HG03064 (cell line): ENCODE measurements around the gene FAM171A1.
"Not testable (repeated sequence)": the region's sequence is repeated elsewhere in the genome, so short reads cannot be mapped to it uniquely, and the experiment has no call there.

Source experiments
- ATAC-seq: cut with Tn5 transposase; IDR thresholded peaks from one replicate; pipeline ENCODE4 v1.9.1; 2021; ENCODE audit warnings: low read depth; ENCODE audit not compliant: unreplicated experiment

FAM171A1 gene

DNA sequence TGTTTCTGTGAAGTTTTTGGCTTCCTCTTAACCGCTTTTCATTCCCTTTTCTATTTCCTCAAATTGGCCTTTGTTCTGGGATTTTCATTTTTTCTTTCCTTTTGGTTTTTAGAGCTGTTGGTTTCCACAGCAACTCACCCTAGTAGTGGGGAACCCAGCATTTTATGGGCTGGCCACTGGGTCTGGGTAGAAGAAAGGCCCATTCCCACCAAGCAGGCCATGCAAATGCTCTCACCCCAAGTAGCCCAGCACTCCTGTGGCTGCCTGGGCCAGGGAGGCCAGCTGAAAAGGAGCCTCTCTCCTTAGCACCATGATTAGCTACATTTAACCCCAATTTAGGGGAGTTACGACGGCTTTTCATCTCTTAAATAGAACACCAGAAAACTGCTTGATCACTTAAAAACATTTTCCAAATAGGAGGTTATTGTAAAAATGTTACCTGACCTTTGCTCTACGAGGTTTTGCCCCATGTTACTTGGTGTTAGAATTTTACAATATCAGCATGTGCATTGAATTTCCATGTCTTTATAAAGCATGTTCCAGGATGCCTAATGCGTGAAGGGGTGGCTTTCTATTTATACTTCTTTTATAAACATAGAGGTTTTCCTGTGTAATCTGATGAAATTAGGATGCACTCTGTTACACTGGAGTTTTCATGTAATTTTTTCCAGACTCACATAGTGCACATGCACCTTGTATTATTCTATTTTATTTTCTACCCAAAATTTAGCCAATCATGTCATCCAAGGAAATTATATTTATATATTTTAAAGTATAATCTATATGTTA lies 75.4 kb downstream of the FAM171A1 start:
- ATAC-seq, result no peak

DNA sequence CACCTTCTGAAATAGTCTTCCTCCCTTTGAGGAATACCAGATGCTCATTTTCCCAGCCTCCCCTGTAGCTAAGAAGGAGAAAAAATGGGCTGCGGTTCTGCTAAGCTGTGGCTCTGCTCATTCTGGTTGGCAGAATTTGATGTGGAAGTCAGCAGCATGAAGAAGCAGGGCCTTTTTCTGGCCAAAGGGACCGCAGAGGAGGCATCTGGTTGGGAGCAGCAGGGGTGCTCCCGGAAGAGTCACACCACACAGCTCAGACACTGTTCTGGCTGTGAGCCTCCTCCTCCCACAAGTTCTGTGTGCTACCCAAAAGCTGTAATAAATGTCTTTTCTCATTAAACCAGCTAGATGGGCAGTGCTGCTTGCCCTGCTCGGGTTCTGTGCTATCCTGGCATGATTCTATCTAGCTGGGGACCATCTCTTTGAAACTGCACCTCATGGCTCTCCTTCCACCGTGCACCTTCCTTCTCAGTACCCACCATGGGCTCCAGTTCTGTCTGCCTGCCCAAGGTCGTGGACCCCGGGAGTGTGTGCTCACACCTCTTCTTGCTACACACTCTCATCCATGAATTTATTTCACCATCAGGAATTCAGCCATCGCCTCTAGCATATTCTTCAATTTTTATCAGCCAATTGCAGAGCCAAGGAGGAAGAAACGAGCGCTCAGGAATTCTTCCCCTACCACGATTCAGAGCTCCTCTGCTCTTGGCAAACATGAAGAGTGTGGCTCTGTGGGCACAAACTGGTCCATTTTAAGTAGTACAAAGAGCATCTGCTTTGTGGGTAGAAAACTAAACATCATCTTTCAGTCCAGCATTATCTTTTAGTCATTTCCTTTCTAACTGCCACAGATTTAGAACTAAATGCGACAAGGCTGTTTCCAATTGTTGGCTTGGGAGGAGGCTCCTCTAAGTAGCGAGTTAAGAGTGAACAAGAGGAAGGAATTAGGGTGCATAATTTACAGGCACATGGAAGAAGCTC lies 76.9 kb downstream of the FAM171A1 start:
- ATAC-seq, result no peak

DNA sequence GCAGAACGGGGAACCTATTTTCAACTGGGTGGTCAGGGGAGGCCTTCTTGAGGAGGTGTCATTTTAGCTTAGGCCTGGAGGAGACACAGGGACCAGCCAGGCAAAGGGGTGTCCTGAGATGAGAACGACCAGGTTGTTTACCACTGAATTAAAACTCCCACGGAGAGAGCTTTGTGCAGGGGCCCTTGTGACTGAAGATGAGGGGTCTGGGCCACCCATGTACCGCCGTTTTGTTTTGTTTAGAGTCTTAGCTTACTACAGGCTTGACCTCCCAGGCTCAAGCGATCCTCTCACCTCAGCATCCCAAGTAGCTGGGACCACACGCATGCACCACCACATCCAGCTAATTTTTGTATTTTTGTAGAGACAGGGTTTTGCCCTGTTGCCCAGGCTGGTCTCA lies 80.4 kb downstream of the FAM171A1 start:
- no peak for ATAC-seq

DNA sequence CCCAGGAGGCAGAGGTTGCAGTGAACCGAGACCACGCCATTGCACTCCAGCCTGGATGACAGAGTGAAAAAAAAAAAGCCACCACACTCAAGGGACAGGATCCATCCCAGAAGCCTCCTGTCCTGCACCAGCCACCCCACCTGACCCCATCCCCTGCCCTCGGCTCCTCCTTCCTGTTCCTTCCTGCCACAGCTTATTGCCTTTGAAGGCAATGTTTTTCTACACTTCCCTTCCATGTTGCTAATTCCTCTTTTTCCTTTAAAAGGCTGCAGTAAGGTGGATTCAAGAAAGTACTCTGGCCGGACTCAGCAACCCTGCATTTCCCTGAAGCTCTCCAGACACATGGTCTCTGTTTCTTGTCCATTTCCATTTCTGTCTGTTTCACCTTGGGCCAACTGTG lies 80.9 kb downstream of the FAM171A1 start:
- no peak for ATAC-seq

DNA sequence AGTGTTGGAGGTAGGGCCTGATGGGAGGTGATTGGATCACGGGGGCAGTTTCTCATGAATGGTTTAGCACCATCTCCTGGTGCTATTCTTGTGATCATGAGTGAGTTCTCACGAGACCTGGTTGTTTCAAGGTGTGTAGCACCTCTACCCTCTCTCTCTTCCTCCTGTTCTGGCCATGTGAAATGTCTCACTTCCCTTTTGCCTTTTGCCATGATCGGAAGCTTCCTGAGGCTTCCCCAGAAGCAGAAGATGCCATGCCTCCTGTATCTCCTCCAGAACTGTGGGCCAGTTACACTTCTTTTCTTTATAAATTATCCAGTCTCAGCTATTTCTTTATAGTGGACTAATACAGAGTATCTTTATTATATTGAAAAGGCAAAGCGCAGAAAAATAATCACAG lies 90.1 kb downstream of the FAM171A1 start:
- ATAC-seq, result no peak

DNA sequence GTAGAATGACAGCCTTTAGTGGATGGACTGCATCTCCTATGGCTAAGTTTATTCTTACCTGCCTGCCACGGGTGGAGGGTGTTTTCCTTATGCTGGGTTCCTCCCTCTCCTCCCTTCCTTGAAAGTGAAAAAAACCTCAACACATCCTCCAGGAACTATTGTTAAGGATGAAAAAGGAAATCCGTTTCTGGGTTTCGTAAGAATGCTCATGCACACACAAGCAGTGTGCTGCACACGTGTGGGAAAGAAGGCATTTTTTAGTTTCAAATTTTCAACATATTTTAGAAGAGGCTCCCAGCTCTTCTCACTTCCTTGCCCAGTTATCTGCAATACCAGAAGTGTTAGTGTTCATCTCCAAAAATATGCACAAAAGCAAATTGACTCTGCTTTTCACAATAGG lies 90.6 kb downstream of the FAM171A1 start:
- no peak for ATAC-seq

DNA sequence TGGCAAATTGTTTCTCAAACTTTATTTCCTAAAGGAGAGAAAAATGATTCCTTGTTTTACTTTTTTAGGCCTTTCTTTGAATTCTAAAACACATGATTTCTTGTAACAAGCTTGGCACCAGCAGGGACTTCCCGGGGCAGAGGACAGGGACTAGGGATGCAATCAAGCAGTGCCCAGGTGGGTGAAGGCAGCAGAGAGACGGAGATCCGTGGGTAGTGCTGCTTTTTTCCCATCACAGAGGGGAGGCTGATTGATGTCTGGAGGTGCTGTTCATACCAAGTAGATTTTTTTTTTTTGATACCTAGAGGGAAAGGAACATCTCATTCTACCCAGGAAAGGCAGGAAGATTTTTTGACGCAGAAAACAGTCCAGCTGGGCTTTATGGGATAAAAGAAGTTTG lies 91.9 kb downstream of the FAM171A1 start:
- no peak for ATAC-seq

DNA sequence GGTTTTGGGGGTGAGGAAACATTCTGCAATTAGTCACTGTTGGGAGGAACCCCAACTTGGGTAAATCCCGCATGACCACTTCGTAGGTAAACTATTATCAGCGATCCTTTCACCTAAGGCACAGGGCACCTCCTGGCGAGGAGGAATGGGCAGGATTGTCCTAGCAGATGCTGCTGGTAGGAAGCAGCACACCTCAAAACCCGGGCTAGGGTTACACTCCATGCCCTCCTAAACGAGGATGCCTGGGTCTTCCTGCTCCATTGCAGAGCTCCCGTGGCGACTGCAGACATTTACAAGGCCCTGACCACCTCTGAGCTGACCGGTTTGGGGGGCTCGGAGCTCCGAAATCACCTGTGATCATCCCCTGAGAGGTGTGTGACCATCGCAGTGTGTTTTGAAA lies 92.3 kb downstream of the FAM171A1 start:
- no peak for ATAC-seq

DNA sequence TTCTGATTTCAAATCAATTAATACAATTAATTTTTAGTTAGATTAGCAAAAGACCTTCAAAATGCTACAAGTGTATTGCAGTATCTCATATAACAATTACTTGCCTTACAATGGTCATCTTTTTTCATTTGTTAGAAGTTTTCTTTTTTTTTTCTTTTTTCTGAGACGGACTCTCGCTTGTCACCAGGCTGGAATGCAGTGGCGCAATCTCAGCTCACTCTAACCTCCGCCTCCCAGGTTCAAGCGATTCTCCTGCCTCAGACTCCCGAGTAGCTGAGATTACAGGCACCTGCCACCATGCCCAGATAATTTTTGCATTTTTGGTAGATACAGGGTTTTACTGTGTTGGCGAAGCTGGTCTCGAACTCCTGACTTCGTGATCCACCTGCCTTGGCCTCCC lies 95.0 kb downstream of the FAM171A1 start:
- ATAC-seq, result not testable (repeated sequence)

DNA sequence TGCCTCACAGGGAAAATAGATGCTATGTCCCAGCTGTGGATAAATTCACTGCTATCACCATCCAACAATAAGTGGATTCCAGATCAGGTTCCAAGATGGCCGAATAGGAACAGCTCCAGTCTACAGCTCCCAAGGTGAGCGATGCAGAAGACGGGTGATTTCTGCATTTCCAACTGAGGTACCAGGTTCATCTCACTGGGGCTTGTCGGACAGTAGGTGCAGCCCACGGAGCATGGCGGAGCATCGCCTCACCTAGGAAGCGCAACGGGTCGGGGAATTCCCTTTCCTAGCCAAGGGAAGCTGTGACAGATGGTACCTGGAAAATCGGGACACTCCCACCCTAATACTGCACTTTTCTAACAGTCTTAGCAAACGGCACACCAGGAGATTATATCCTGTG lies 101.3 kb downstream of the FAM171A1 start:
- ATAC-seq, result not testable (repeated sequence)

DNA sequence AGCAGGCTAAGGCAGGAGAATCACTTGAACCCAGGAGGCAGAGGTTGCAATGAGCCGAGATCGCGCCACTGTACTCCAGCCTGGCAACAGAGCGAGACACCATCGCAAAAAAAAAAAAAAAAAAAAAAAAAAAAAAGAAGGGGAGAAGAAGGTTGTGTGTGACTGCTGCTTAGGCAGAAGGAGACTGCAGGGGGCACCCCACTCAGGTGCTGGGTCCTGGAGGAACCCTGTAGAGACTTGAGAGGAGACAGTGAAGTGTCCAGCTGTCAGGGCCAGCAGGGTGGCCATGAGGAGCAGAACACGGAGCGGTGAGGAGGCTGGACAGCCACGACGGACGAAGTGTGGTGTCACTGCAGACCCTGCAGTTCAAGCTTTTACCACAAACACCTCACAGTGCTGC lies 103.6 kb downstream of the FAM171A1 start:
- ATAC-seq, result no peak

DNA sequence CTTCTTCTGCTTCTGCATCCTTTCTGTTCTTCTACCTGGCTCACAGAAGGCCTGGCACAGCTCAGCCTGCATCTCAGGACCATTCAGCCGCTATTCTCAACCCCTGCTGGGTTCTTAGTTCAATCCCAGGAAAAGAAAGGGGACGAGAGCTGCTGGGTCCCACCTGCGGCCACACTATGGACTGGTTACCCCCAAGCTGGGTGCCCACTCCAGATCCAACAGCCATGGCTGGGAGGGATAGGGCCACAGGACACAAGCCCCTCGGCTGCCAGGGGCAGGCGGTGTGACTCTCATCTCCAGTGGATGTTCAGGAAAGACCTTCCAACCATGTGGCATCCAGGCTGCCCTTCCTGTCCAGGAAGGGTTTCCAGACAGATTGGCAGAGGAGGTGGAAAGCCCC lies 105.0 kb downstream of the FAM171A1 start:
- ATAC-seq, result no peak

DNA sequence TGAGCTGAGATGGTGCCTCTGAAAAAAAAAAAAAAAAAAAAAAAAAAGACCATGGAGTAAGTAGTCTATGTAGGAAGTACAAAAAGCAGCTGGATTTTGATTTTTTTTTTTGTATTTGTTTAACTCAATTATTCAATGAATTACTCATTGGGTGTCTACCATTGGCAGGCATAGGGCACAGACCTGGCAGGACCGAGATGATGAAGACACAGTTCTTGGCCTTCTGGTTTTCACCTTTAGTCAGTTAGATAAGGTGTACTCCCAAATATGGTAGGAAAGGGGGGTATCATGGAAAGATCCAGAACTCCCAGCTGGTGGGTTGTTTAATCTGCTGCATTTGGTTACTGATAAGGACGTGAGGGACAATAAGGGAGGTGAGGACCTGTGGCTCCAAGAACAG lies 105.5 kb downstream of the FAM171A1 start:
- ATAC-seq, result no peak

DNA sequence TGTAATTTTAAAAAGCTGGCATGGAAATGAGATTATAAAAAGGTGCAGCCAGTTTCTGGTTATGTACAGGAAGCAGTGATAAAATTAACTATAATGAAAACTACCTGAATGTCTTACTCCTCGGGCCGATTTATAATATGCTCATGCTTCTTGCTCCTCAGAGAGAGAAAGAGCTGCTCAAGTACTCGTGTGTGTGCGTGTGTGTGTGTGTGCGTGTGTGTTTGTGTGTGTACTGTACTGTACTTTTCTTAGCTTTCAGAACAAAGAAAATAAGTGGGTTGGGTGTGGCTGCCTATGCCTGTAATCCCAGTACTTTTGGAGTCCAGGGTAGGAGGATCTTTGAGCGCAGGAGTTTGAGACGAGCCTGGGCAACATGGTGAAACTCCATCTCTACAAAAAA lies 106.0 kb downstream of the FAM171A1 start:
- ATAC-seq, result no peak

DNA sequence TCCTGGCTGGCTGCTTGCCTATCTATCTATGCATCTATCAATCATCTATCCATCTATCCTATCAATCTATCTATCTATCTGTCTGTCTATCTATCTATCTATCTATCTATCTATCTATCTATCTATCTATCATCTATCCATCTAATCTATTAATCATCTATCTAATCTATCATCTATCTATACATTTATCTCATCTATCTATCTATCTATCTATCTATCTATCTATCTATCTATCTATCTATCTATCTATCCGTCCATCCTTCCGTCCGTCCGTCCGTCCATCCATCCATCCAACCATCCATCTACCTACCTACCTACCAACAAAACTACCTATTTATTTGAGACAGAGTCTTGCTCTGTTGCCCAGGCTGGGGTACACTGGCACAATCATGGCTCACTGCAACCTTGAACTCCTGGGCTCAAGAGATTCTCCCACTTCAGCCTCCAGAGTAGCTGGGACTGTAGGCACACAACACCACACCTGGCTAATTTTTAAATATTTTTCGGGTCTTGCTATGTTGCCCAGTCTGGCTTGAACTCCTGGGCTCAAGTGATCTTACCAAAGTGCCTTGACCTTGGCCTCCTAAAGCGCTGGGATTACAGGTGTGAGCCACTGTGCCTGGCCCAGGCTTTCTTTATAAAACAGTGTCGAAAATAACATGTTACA lies 107.3 kb downstream of the FAM171A1 start:
- ATAC-seq, result no peak

DNA sequence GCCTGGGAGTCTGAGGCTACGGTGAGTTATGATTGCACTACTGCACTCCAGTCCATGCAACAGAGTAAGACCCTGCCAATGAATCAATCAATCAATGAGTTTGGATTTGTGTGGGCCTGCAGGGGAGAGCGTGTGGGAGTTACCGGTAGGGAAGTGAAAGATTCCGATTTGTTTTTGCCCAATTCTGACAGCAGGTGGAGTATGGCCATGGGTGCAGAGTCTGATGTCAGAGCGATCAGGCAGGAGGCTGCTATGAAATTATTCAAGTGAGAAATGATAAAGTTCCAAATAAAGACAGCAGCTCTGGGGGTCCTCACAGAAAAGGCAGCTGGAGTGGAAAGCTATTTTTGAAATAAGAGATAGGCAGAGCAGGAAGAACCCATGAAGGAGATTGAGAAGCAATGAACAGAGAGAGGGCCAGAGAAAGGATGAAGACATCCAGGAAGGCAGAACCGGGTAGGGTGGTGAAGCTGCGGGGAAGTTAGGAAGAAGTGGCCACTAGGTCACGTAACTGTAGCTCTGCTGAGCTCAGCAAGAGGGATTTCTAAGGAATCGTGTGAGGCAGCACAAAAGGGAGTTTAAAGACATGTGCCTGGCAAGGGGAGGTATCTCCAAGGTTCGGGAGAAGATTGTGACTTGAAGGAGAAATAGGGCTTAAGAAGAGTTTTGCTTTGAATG lies 108.9 kb downstream of the FAM171A1 start:
- no peak for ATAC-seq

DNA sequence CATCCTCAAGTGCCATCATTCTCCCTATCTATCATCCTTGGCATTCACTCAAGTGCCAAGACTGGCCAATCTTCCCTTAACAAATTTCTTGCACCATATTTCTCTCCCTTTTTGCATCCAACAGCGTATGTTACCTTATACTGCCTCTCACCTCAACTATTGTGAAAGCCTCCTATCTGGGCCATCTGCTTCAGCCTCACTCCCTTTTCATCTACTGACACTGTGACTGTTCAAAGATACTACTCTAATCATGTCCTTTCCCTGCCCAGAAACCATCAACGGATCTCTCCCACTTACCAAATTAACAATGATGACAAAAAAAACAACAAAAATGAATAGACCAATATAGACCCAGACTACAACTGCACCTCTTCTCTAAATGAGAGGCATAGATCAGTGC lies 112.0 kb downstream of the FAM171A1 start:
- no peak for ATAC-seq

DNA sequence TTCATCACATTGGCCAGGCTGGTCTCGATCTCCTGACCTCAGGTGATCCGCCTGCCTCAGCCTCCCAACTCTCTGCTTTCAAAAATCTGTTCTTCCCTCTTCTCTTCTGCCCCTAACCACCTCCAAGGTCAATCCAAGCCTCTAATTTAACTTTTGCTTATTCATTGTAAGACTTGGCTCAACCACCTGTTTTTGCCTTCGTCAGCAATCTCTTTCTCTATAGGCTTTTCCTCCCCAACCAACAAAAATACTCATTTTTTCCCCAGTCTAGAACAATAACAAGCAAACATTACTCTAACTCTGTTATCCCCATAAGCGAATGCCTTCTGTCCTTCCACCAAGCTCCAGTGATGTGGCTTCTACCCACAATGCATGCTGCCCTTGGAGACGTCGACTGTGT lies 112.8 kb downstream of the FAM171A1 start:
- no peak for ATAC-seq

DNA sequence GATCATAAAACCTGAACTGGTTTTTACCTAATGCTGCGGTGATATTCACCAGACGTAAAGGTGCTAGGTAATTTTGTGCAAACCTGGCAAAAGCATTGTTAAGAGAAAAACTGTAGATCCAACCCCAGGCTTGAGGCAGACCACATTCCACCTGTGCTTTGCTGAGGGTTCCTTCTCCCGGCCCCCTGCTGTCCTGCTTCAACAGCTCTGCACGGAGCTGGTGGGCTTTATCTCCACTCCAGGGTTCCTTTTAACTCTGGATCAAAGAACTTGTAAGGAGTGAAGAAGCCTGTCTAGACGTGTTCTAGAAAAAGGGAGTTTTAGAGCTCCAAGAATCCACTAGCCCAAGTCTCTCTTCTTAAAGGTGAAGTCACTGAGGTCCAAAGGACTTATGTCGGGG lies 115.1 kb downstream of the FAM171A1 start:
- no peak for ATAC-seq

DNA sequence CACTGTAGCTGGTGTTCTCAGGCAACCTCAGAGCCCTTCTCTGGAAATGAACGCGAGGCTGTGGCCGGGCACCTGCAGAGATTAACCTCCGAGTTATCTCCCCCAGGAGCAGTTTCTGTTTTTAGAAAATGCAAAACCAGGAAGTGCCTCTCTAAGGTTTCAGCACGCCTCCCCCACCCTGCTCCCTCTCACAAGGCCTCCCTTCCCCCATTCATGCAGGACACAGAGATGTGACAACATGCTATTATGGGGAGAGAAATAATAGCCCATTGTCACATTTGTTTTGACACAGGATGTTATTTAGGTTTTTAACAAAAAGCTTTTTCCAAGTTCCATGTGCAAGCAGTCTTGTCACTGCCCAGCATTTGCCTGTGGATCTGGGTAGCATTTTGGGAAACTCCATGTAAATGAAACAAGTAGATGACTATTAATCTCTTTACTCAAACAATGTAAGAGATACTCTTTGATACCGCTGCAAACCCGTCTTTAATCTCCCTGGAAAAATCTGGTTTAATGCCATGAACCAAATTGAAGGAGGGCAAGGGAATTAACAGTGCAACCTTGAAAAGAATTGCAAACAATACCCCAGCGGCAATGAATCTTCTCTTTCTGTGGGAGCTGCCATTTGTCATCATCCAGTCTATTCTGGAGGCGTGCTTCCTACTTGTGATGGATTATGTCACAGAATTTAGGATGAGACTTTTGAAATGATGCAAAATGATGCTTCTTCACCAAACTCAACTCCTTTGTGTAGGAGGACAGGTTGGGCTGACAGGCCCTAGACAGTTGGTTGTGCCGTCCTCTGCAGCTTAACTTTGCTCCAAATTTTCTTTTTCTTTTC lies 116.1 kb downstream of the FAM171A1 start:
- no peak for ATAC-seq
